ENCODE data around the gene MTLN. TPM values are rescaled to one million over a fixed set of nuclear protein-coding genes. Genes with fewer than 3 reads are reported as not detected.

Gene MTLN
- total and polyA plus RNA-seq, 10 of the 15 experiments (the other 5 are each of a cell fraction or from before 2014, with no cell fraction given): 6.6 to 140 (median 60.4) TPM

DNA sequence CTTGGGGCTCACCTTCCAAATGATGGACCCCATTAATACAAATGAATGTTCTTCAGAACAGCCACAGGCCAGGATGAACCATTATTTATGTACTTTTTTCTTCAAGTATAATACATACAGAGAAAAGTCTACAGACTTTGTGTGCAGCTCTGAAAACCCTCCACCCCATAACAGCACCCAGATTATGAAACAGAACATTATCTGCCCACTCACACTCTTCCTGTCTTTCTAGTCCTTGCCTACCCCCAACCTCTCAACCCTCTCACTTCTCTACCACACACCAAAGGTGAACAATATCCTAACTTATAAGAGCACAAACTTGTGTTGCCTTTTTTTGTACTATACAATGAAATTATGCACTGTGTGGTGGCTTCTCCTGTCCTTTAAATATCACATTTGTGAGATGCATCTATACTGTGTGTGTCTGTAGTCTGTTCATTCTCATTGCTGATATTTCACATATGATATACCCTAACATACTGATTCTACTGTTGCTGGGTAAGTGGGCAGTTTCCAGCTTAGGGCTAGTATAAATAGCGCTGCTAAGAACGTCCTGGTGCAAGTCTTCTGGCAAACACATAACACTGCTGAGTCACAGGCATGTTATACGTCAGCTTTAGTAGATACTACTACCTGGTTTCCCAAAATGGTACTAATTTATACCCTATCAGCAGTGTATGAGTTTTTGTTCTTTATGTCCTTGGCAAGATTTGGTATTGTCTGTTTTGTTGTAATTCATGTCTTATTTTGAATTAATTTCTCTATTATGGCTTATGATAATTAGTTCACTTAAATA lies 6.5 kb downstream of the MTLN start:
- Histone ChIP-seq H3K36me3 (ENCODE audit: control insufficient read depth in 2 of 2, insufficient read depth in 2 of 2, low read length in 1 of 2) (0 out of 4 replicates have a peak, but pooled peaks cover 0 to 3% of the 10 kb centered on the region in 2 experiments), H3K4me1 (ENCODE audit: control insufficient read depth, insufficient read depth, low read length) (no peaks in the 10 kb centered on the region), H3K9ac (ENCODE audit: control insufficient read depth, insufficient read depth, low read length) (no peak overlapping the region), H3K27ac (ENCODE audit: control insufficient read depth, insufficient read depth) (no peak overlapping the region), H3K4me2 (ENCODE audit: control insufficient read depth, insufficient read depth) (peak overlapping the region; percentile 75; the same call in 1 of the 2 replicates), H3K27me3 (replicated peaks in 1 of 2; ENCODE audit: control insufficient read depth in 2 of 2, insufficient read depth in 2 of 2, low read length in 1 of 2) (no peaks in the 10 kb centered on the region), H4K20me1 (ENCODE audit: control insufficient read depth, insufficient read depth) (no peaks in the 10 kb centered on the region), H3K4me3 (no peak overlapping the region), H3K9me3 (replicated peaks; ENCODE audit: control insufficient read depth, insufficient read depth, low read length) (no peaks in the 10 kb centered on the region), H3K79me2 (ENCODE audit: control insufficient read depth, insufficient read depth, low read length) (no peaks in the 10 kb centered on the region), H2AFZ (ENCODE audit: control insufficient read depth, low read depth, low read length) (peak overlapping the region; percentile 93)
- BruUV-seq (replicated peaks): no TSS peak
- ChIA-PET CTCF (interaction anchor here (1.1 kb wide), 1 partner anchor 583 kb away, joined by 3 read pairs; no protein-coding TSS in a partner anchor), SMC1A (ENCODE audit: uncharacterized antibody, unreplicated experiment) (interaction anchor here (0.8 kb wide), 1 partner anchor 49 kb away, joined by 3 read pairs; no protein-coding TSS in a partner anchor), POLR2A (no interaction called here), RAD21 (ENCODE audit: unreplicated experiment) (no interaction called here)
- TF ChIP-seq RAD51 (IDR thresholded peaks at IDR 0.05) (no peak), HDAC6 (IDR thresholded peaks at IDR 0.05; ENCODE audit: unreplicated experiment) (no peak), TBL1XR1 (IDR thresholded peaks at IDR 0.05; ENCODE audit: low read depth, low read length) (no peak), DPF2 (IDR thresholded peaks at IDR 0.05) (no peak), STAT1 (conservative IDR thresholded peaks at IDR 0.05) (no peak), EP300 (IDR thresholded peaks at IDR 0.05; ENCODE audit: borderline replicate concordance in 1 of 2, control insufficient read depth in 1 of 2, low read depth in 2 of 2, low read length in 2 of 2) (no peak), EZH2 (IDR thresholded peaks at IDR 0.05; ENCODE audit: borderline replicate concordance, control insufficient read depth, low read depth, low read length) (no peak), BCL11A (IDR thresholded peaks at IDR 0.05; ENCODE audit: low read depth, low read length) (no peak), NR2F1 (conservative IDR thresholded peaks at IDR 0.05) (no peak), SMAD1 (IDR thresholded peaks at IDR 0.05; ENCODE audit: low read depth, partially characterized antibody) (no peak), BACH1 (IDR thresholded peaks at IDR 0.05; ENCODE audit: borderline replicate concordance) (no peak)
- TF ChIP-seq, protein P1, sequence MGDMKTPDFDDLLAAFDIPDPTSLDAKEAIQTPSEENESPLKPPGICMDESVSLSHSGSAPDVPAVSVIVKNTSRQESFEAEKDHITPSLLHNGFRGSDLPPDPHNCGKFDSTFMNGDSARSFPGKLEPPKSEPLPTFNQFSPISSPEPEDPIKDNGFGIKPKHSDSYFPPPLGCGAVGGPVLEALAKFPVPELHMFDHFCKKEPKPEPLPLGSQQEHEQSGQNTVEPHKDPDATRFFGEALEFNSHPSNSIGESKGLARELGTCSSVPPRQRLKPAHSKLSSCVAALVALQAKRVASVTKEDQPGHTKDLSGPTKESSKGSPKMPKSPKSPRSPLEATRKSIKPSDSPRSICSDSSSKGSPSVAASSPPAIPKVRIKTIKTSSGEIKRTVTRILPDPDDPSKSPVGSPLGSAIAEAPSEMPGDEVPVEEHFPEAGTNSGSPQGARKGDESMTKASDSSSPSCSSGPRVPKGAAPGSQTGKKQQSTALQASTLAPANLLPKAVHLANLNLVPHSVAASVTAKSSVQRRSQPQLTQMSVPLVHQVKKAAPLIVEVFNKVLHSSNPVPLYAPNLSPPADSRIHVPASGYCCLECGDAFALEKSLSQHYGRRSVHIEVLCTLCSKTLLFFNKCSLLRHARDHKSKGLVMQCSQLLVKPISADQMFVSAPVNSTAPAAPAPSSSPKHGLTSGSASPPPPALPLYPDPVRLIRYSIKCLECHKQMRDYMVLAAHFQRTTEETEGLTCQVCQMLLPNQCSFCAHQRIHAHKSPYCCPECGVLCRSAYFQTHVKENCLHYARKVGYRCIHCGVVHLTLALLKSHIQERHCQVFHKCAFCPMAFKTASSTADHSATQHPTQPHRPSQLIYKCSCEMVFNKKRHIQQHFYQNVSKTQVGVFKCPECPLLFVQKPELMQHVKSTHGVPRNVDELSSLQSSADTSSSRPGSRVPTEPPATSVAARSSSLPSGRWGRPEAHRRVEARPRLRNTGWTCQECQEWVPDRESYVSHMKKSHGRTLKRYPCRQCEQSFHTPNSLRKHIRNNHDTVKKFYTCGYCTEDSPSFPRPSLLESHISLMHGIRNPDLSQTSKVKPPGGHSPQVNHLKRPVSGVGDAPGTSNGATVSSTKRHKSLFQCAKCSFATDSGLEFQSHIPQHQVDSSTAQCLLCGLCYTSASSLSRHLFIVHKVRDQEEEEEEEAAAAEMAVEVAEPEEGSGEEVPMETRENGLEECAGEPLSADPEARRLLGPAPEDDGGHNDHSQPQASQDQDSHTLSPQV (IDR thresholded peaks at IDR 0.05): no peak
- ATAC-seq (no peak), FAIRE-seq (no peak), DNase-seq (ENCODE audit: low read depth, low spot score) (no peak)
- intact Hi-C loops (cut with micrococcal nuclease; ENCODE audit: unreplicated experiment): no loop called here
- 32% methylated on average over 3 of the region's 3 CpGs for WGBS (ENCODE audit: insufficient coverage, insufficient replicate concordance, low lambda C conversion rate, missing lambda C conversion rate)
- in situ Hi-C loops (cut with MboI): no loop called here

Measured in GM12878 (cell line).